GM19455 (cell line): ENCODE measurements around the gene SPEF2.

Experiments
- ATAC-seq: cut with Tn5 transposase; IDR thresholded peaks from one replicate; pipeline ENCODE4 v1.9.1; 2021; ENCODE audit not compliant: unreplicated experiment

Gene SPEF2

DNA sequence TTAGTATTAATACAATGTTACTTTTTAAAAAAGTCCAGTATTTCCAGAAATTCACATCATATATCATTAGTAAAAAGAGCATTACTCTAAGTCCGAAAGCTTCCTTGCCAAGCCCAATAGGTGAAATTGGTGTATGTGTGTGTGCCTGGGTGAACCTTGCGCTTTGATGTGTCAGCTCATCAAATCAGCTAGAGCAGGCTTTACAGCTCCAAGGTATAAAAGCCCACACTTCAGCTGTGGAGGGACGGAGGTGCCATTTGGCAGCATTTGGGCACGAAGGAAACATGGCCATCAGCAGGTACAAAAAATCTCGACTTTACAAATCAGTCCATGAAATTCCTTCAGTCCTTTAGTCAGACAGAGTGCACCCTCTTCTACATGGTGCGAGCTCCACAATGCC is 162.6 kb downstream of the SPEF2 start:
- no peak for ATAC-seq

DNA sequence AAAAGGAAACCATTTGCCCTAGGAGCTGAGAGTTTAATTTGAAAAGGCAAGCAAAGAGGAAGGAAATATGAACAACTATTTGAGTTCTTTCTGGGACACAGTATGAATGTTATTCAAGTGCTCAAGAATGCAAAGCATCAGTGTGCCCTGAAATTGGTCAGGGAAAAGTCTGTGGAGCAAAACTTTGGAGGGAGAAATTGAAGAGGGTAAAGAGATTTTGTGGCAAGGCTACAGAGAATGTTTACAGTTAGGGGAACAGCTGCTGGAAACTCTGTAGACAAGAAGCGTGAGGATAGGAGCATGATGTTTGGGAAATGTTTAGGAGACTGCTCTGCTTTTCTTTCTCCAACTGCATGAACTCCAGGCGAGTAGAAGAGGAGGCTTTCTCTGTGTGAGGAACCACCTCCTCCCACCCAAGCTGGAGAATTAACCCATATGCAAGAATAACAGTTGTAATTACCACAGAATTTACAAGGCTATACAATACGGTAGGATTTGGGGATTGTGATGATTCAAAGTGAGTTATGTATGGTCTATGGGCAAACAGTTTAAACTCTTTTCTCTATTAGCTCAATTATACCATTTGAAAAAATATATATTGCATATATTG is 163.6 kb downstream of the SPEF2 start:
- no peak for ATAC-seq

DNA sequence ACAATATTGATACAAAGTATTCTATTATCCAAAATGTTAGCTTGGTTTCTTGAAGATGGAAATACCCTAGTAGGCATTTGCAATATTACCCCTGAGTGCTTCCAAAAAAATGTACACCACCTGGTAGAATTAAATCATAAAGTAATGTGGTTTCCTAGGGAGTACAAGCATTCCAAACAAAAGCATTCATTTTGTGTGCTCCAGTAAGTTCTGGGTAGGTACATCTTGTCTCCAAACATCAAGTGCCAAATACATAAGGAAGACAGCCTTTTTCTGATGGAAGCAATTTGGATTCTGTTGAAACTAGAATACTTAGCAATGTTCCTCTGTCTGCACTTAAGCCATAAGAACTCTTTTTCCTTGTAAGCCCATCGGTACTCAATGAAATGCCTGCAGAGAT is 165.9 kb downstream of the SPEF2 start:
- ATAC-seq = no peak

DNA sequence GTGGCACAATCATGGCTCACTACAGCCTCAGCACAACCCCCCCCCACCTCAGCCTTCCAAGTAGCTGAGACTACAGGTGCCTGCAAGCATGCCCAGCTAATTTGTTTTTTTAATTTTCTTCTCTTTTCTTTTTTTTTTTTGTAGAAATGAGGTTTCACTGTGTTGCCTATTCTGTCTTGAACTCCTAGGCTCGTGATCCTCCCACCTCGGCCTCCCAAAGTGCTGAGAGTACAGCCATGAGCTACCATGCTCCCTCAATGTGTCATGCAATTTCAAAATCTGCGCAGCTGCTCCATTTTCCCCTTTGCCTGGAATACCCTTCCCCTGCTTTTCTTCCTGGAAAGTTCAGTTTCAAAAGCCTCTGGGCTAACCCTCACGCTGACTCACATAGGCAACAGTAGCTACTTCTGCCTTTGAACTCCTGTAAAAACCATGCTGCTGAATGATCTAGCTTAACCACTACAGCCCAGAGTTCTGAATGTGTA is 168.0 kb downstream of the SPEF2 start:
- ATAC-seq = no peak

DNA sequence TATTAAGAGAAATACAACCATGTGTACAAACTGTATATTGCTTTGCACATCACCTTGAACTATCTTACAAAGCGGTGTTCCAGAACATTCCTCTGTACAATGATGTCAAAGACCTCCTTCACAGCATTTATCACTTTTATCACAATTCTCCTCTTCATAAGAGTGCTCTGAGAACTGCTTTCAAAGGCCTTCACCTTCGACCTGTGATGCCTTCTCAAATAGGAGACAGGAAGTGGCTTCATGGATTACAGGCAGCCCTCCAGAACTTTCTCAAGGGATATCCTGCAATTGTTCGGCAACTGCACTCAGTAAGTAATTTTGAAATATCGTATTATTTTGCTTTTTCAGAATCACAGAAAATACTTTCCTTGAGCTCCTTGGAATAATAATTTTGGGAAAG is 171.1 kb downstream of the SPEF2 start:
- ATAC-seq = no peak

DNA sequence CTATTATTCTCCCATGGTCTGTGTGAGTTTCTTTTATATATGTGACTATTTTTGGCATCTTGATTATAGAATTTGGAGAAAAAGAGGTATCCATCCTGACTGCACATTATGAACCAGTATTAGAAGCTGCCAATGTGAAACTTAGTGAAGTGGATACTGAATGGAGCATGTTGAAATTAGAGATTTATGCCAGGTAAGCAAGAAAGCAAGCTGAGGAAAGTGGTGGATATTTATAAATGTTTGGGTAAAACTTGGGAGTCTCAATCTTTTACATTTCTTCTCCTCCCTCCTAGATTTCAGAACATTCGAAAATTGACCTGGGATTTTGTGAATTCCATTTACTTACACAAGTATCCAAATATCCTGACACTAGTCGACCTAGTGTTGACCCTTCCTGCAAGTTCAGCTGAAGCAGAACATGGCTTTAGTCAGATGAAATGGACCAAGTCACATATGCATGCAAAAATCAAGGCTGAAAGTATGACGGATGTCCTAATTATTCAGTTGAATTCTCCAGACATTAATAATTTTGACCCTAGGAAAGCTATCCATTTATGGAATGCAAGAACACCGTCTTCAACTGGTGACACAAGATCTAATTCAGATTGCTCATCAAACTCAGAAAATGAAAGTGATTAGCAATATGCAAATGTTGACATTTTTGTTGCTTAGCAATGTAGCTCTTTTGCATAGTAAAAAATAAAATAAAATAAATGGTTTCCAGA is 172.2 kb downstream of the SPEF2 start:
- no peak for ATAC-seq

DNA sequence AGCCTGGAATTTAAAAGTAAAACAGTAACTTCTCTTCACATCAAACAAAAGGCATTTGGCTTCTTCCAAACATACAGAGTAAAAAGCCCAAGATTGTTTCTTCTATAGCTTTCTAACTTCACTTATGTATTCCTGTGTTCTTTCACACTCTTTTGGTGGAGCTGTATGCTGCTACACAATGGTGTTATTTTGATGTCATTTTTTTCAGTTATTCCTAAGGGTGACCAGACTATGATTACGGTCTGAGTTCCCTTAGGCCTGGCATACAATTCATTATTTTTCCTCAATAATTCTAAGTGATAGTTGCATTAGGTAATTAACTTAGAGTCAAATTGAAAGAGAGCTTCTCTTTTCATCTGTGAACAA is 172.8 kb downstream of the SPEF2 start:
- ATAC-seq = no peak

DNA sequence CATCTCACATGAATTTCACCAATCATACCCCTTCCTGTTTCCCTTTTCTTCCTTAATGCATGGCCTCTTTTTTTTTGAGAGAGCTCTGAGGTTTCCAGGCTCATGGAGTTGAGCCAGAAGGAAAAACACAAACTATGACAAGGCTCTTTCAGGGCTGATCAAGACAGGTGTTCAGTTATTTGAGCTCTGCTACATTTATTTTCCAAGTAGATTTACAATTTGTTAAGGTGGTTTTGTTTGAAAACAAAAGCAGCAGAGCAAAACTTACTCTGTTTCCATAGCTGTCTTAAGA is 176.6 kb downstream of the SPEF2 start:
- no peak for ATAC-seq

DNA sequence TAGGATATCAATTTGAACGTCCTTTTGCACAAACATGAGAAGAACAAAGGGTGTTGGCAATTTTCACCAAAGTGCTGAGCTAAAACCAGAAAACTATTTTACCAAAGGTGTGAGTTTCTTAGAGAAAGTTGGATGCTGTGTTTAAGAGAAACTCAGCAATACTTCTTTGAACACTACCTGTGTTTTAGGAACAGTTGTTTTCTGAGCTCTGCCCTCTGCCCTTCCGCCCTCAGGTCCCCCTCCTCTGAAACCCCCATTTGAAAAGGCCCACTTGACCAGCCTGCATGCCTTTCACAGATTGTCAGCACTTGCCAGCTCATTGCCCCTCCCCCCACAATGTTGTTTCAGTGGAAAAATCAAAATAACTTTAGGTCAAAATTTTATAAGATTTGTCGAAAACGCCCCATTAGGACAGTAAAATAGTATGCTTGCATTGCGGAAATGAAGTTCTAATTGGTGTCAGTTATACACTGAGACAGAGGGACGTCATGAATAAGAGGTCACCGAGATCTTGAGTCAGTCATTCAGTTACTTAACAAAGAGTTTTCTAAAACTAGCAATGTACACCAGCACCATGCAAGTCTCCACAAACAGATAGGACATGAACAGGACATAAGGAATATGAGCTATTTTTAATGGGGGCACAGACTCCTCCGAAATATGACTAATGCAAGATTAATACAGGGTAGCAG is 177.2 kb downstream of the SPEF2 start:
- ATAC-seq = no peak

DNA sequence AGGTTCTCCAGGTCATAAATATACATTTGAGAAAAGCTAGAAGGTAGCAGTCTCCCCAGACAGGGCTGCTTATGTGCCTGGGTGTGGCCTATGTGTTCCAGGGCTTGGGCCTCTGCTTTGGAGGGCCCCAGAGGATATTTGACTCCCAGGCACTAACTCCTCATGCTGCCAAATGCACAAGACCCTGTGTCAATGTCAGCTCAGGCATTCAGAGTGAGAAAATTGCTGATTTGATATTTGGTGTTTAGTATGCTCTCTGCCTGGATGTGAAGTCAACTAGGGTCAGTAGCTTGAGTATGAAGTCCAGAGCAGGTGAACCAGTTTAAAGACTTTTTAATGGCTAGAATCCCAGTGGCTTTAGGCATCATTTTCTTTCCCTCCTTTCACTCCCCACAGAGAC is 181.5 kb downstream of the SPEF2 start:
- no peak for ATAC-seq

DNA sequence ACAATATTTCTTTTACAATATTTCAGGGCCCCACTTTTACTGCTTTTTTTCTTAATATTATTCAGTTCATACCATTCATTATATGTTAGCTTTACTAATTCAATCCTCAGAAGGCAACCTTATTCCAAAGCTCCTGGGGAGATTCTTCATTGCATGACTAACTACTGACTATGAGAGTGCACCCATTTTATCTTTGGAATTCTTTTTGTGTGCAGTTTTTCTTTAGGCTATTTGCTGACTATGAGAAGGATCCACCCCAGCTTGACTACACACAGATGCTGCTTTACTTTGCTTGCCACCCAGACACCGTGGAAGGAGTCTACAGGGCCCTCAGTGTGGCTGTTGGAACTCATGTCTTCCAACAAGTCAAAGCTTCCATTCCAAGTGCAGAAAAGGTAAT is 182.1 kb downstream of the SPEF2 start:
- no peak for ATAC-seq

DNA sequence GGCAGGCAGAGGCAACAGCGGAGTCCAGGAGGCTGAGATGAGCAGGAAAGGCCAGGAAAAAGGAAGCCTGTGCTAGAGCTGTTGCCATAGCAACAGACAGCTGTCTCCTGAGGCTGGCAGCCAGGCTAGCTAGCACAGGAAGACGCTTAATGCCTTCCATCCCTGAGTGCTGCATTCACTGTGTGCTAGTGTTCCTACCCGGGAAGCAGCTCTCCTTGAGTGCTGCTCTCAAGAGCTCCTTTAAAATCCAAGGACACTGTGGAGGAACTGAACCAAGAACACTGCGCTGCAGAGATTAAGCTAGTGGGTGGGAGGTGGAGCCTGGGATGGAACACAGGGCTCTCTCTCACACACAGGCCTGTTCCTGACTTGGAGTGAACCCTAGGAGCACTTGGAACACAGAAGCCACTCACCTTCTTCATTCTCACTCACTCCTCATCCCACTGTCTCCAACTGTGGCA is 185.6 kb downstream of the SPEF2 start:
- ATAC-seq = no peak

DNA sequence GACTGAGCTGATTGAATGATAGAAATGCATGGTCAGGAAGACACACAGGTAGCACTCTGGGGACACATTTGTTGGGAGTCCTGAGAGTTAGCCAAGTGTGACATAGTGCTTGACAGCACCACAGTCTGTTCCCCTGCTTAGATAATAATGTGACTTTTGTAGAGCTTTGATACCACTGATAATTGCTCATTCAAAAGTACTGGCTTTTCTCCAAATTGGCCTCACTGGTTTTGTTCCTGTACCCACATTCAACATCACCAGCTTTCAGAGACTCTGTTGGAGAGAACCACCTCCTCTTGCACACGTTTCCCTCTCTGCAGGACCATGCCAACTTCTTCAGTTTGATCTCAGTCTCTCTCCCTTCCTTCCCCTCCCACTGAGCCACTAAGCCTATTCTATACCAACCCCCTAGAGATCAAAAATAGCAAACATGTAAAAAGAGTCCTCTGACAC is 186.6 kb downstream of the SPEF2 start:
- ATAC-seq = no peak

DNA sequence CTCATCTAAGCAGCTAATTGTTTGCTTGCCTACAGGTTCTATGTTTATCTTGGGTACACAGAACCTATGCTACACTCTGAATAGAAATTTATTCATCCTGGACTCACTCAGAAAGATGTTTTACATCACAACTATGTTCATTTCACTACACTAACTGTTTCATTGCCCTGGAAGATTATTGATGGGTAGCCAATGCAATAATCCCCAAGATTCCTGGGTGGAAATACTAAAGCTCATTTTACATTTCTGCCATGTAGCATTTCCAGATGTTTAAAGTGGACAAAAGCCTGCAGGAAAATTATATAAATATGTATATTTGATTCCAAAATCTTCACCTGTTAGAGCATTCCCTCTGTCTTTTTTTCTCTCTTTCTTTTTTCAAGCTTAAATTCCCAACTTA is 187.2 kb downstream of the SPEF2 start:
- no peak for ATAC-seq

DNA sequence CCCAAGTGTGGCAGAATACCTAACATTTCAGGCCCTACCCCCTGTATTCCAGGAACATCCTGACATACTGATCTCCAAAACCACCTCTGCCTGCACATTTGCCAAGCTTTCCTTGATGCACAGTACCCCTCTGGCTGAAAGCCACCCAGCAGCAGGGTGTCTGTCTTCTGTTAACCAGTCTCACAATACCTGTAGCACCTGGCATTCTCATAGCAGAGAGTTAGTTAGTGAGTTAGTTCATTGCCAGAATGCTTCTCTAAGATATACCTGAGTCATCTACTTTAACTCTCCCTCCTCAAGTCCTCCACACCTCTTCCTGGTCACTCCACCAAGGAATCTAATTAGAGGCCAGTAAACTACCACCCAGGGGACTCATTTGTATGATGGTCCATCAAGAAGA is 192.9 kb downstream of the SPEF2 start:
- ATAC-seq = no peak

DNA sequence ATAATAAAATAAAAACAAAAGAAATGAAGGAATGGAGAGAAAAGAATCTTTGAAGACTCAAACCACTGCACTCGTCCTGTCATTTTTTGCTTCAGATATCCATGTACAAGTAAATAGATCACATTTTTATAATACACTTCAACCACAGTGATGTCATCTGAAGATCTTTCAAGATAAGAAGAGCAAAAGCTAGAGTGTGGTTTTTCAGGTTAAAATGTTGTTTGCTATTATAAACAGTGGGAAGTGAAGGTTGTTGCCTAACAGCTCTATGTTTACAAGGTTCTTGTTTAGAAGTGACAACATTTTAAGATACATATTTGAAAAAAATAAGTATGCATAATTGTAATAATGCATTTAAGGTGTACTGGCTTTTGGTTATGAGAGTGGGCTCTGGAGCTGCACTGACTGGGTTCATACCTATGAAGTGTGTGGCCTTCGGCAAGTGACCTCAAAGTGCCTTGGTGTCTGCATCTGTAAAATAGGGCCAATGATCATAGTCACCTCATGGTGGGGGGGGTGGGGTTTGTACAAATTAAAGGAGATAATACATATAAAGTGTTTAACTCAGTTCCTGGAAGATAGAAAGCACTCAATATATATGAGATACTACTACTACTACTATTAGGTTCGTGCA is 193.6 kb downstream of the SPEF2 start:
- no peak for ATAC-seq

DNA sequence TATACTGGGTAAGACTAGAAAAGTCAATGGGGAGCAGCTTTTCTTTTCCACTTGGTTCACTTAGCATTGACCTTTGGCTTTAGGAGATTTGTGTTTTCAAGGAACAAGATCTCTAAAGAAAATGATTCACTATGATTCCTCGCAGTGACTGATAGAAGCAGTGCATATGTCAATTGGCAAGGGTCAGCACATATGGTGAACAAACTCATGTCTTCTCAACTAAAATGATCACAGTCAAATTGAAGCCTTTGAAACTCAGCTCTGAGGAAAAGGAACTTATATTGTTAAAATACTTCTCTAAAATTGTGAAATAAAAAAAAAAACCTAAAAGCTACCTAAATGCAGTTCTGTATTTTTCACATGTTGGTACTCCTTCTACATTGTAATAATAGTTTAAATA is 195.9 kb downstream of the SPEF2 start:
- no peak for ATAC-seq

DNA sequence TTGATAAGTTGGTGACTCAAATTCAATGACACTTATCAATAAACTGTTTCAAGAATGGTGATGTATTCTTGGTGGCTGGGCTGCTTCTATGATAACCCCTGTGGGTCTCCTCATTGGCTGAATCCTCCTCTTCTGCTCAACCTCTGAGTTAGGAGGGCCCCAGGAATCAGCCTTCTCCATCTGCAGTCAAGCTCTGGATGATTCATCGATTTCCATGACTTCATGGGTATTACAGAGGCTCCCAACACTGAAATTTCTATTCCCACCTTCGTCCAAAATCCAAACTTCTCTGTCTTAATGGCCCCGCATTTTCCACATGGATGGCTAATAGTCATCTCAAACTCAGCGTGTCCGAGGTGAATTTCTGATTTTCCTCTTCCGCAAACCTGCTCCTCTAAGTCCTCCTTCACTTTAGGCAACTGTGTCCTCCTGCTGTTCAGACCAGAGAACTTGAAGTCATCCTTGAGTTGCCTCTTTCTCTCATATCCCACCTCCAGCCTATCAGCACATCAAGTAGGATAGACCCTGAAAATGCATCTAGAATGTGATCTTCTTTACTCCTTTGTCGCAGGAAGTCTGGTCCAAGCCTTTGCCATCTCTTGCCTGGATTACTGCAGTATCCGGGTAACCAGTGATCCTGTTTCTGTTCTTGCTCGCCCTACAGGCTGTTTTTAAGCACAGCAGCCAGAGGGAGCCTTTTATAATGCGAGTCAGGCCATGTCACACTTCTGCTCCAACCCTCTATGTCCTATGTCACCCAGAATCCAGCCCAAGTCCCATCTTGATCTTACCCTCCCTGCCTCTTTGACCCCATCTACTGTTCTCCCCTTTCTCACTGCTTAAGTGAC is 197.7 kb downstream of the SPEF2 start:
- ATAC-seq = no peak

DNA sequence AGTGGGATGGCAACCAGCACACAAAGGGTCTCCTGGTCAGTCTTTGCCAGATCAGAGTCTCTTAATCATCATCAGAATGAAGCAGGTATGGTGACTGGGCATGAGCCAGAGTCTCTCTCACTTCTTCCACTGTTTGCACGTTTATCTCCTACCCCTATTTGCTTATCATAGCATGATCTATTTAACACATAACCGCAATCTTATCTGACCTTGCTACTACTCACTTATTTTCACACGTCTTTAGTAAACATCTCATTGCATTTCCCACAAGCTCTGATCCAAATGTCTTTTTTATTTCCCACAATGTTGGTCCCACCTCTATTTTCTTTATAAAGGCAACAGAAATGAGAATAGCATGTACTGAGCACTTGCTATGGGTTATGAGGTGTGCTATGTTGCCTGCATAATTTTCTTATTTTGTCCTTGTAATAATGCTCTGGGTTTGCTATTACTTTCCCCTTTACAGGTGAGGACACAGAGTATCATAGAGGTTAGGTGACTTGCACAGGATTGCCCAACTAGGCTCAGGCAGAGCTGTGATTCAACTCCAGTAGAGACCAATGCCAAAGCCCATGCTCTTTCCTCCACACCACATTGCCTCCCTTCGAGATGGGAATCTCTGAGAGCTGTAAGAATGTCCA is 199.3 kb downstream of the SPEF2 start:
- ATAC-seq = no peak

DNA sequence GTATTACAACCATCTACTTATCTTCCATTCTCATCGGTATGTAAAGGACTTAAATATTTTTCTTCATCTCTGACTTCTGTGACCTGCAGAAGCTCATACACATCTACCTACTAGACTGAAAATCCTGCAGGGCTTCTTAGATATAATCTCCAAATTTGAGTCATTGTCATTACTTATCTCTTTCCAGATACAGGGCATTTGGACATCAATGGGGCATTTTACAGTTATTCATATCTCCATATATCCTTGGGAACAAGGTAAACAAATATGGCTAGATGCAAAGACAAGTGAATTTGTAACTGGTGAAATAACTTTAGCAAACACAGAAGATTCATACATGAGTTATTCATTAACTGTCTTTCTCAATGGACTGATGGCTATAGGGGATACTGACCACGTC is 201.4 kb downstream of the SPEF2 start:
- ATAC-seq = no peak

DNA sequence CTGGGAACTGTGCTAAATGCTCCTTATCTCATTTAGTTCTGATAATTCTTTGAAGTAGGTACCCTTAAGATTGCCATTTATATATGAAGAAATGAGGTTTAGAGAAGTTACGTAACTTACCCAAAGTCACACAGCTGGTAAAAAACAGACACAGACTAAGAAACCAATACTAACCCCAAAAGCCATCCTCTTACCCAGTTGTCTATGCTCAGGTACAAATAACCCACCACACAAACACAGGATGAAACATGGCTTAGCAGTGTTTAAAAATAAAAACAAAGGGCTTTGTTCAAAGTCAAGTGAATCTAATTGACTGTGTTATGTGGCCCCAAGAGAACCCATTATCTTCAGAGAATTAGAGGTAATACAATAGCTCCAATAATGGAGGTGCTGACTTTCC is 202.0 kb downstream of the SPEF2 start:
- no peak for ATAC-seq
